Measurements from ENCODE around the gene ZFAND4.

DNA sequence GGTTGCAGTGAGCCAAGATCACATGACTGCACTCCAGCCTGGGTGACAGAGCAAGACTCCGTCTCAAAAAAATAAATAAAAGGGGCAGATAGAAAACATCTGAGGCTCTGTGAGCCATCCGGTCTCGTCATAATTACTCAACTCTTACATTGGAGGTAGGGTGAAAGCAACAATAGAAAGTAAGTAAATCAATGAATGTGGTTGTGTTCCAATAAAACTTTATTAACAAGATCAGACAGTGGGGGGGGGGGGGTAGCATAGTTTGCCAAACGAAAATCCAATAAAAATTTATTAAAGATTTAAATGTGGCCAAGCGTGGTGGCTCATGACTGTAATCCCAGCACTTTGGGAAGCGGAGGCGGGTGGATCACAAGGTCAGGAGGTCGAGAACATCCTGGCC, 2.8 kb upstream of the ZFAND4 start:
- TF ChIP-seq, protein P1, sequence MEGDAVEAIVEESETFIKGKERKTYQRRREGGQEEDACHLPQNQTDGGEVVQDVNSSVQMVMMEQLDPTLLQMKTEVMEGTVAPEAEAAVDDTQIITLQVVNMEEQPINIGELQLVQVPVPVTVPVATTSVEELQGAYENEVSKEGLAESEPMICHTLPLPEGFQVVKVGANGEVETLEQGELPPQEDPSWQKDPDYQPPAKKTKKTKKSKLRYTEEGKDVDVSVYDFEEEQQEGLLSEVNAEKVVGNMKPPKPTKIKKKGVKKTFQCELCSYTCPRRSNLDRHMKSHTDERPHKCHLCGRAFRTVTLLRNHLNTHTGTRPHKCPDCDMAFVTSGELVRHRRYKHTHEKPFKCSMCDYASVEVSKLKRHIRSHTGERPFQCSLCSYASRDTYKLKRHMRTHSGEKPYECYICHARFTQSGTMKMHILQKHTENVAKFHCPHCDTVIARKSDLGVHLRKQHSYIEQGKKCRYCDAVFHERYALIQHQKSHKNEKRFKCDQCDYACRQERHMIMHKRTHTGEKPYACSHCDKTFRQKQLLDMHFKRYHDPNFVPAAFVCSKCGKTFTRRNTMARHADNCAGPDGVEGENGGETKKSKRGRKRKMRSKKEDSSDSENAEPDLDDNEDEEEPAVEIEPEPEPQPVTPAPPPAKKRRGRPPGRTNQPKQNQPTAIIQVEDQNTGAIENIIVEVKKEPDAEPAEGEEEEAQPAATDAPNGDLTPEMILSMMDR (IDR thresholded peaks at IDR 0.05; ENCODE audit: low read depth, low read length, missing input control): no peak
- TF ChIP-seq EGR1 (IDR thresholded peaks at IDR 0.05; ENCODE audit: low read depth in 2 of 2) (no peak), YY1 (IDR thresholded peaks at IDR 0.05) (no peak), NR2F2 (IDR thresholded peaks at IDR 0.05) (no peak), JUND (IDR thresholded peaks at IDR 0.05) (no peak)
- TF ChIP-seq, protein P2, sequence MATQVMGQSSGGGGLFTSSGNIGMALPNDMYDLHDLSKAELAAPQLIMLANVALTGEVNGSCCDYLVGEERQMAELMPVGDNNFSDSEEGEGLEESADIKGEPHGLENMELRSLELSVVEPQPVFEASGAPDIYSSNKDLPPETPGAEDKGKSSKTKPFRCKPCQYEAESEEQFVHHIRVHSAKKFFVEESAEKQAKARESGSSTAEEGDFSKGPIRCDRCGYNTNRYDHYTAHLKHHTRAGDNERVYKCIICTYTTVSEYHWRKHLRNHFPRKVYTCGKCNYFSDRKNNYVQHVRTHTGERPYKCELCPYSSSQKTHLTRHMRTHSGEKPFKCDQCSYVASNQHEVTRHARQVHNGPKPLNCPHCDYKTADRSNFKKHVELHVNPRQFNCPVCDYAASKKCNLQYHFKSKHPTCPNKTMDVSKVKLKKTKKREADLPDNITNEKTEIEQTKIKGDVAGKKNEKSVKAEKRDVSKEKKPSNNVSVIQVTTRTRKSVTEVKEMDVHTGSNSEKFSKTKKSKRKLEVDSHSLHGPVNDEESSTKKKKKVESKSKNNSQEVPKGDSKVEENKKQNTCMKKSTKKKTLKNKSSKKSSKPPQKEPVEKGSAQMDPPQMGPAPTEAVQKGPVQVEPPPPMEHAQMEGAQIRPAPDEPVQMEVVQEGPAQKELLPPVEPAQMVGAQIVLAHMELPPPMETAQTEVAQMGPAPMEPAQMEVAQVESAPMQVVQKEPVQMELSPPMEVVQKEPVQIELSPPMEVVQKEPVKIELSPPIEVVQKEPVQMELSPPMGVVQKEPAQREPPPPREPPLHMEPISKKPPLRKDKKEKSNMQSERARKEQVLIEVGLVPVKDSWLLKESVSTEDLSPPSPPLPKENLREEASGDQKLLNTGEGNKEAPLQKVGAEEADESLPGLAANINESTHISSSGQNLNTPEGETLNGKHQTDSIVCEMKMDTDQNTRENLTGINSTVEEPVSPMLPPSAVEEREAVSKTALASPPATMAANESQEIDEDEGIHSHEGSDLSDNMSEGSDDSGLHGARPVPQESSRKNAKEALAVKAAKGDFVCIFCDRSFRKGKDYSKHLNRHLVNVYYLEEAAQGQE (IDR thresholded peaks at IDR 0.05): no peak

Measured in liver (tissue), 3 donors.